H9 (cell line): ENCODE results near the gene B4GAT1. TPM values are rescaled to one million over a fixed set of nuclear protein-coding genes. Genes with fewer than 3 reads are reported as not detected.

Experiments
- DNase-seq: peaks from one replicate; pipeline ENCODE4 v3.0.0-alpha.2; 2017
- H2AFZ ChIP-seq: one replicate; pipeline ENCODE4 v1.6.1; 2013; ENCODE audit warnings: mild to moderate bottlenecking, low read length, control low read depth, moderate library complexity
- H2AK5ac ChIP-seq: 2 replicates; pipeline ENCODE4 v1.6.1; 2013; ENCODE audit warnings: low read length, control low read depth, mixed read lengths; ENCODE audit not compliant: insufficient read length
- H2BK120ac ChIP-seq: one replicate; pipeline ENCODE4 v1.6.1; 2013; ENCODE audit warnings: low read depth, mild to moderate bottlenecking, low read length, control low read depth, inconsistent platforms; ENCODE audit not compliant: poor library complexity, severe bottlenecking
- H2BK12ac ChIP-seq: 2 replicates; pipeline ENCODE4 v1.6.1; 2013; ENCODE audit warnings: low read length, control low read depth, mixed read lengths, low read depth; ENCODE audit not compliant: insufficient read length
- H2BK15ac ChIP-seq: 2 replicates; pipeline ENCODE4 v1.6.1; 2013; ENCODE audit warnings: low read depth, low read length, control low read depth
- H2BK20ac ChIP-seq: one replicate; pipeline ENCODE4 v1.6.1; 2013; ENCODE audit warnings: low read depth, mild to moderate bottlenecking, low read length, control low read depth, inconsistent platforms; ENCODE audit not compliant: poor library complexity, severe bottlenecking
- H2BK5ac ChIP-seq: 2 replicates; pipeline ENCODE4 v1.6.1; 2013; ENCODE audit warnings: low read length, control low read depth, mixed read lengths; ENCODE audit not compliant: insufficient read length
- H3K14ac ChIP-seq: 2 replicates; pipeline ENCODE4 v1.6.1; 2013; ENCODE audit warnings: low read length, control low read depth; ENCODE audit not compliant: insufficient read depth
- H3K18ac ChIP-seq: 2 replicates; pipeline ENCODE4 v1.6.1; 2013; ENCODE audit warnings: low read depth, mild to moderate bottlenecking, mixed read lengths, low read length, control low read depth; ENCODE audit not compliant: insufficient read length
- H3K23ac ChIP-seq: 2 replicates; pipeline ENCODE4 v1.6.1; 2013; ENCODE audit warnings: low read length, control low read depth, mixed read lengths, low read depth; ENCODE audit not compliant: insufficient read length
- H3K23me2 ChIP-seq: 2 replicates; pipeline ENCODE4 v1.6.1; 2013; ENCODE audit warnings: low read depth, mild to moderate bottlenecking, mixed read lengths, low read length, control low read depth; ENCODE audit not compliant: insufficient read length, poor library complexity, severe bottlenecking
- H3K27ac ChIP-seq: 2 replicates; pipeline ENCODE4 v1.5.1; 2013; ENCODE audit warnings: low read length, control low read depth, mixed read lengths, low read depth; ENCODE audit not compliant: insufficient read length
- H3K27me3 ChIP-seq: 2 replicates; pipeline ENCODE4 v1.6.1; 2013; ENCODE audit warnings: low read length, control low read depth, inconsistent platforms; ENCODE audit not compliant: insufficient read depth
- H3K4ac ChIP-seq: 2 replicates; pipeline ENCODE4 v1.6.1; 2013; ENCODE audit warnings: low read depth, mild to moderate bottlenecking, control low read depth, inconsistent platforms, low read length, moderate library complexity
- H3K4me1 ChIP-seq: 2 replicates; pipeline ENCODE4 v1.6.1; 2013; ENCODE audit warnings: low read length, control low read depth, inconsistent platforms; ENCODE audit not compliant: insufficient read depth
- H3K4me2 ChIP-seq: 2 replicates; pipeline ENCODE4 v1.6.1; 2013; ENCODE audit warnings: low read length, control low read depth, mixed read lengths; ENCODE audit not compliant: insufficient read length, insufficient read depth
- H3K56ac ChIP-seq: 2 replicates; pipeline ENCODE4 v1.6.1; 2013; ENCODE audit warnings: low read depth, mild to moderate bottlenecking, mixed read lengths, low read length, control low read depth; ENCODE audit not compliant: insufficient read length
- H3K79me1 ChIP-seq: 2 replicates; pipeline ENCODE4 v1.6.1; 2013; ENCODE audit warnings: low read depth, mild to moderate bottlenecking, moderate library complexity, low read length, control low read depth, inconsistent platforms; ENCODE audit not compliant: insufficient read depth, poor library complexity, severe bottlenecking
- H3K79me2 ChIP-seq: 2 replicates; pipeline ENCODE4 v1.6.1; 2013; ENCODE audit warnings: low read length, control low read depth, inconsistent platforms; ENCODE audit not compliant: insufficient read depth
- H3K9ac ChIP-seq: 2 replicates; pipeline ENCODE4 v1.6.1; 2013; ENCODE audit warnings: low read length, control low read depth, mixed read lengths; ENCODE audit not compliant: insufficient read length; ENCODE audit errors: extremely low read depth
- H3K9me3 ChIP-seq: one replicate; pipeline ENCODE4 v1.6.1; 2013; ENCODE audit warnings: low read depth, low read length, inconsistent platforms; ENCODE audit not compliant: control insufficient read depth
- H3T11ph ChIP-seq: one replicate; pipeline ENCODE4 v1.6.1; 2013; ENCODE audit warnings: mild to moderate bottlenecking, low read length, control low read depth, inconsistent platforms
- H4K20me1 ChIP-seq: one replicate; pipeline ENCODE4 v1.6.1; 2013; ENCODE audit not compliant: control insufficient read depth, insufficient read length, insufficient read depth
- H4K5ac ChIP-seq: 2 replicates; pipeline ENCODE4 v1.6.1; 2013; ENCODE audit warnings: low read depth, mild to moderate bottlenecking, mixed read lengths, low read length, control low read depth; ENCODE audit not compliant: insufficient read length
- H4K8ac ChIP-seq: replicated peaks from 2 replicates; pipeline ENCODE4 v1.6.1; 2013; ENCODE audit warnings: low read length, control low read depth, mixed read lengths, low read depth; ENCODE audit not compliant: insufficient read length
- H4K91ac ChIP-seq: 2 replicates; pipeline ENCODE4 v1.6.1; 2013; ENCODE audit warnings: low read depth, mild to moderate bottlenecking, moderate library complexity, mixed read lengths, low read length, control low read depth; ENCODE audit not compliant: insufficient read length
- H3K27ac Mint-ChIP-seq, 3 experiments: 2 replicates in 2 of 3; 3 replicates in 1 of 3; pipeline ENCODE4 v1.8.0; 2020 to 2021; ENCODE audit warnings: mixed read lengths in 3 of 3, mild to moderate bottlenecking in 1 of 3, moderate library complexity in 1 of 3
- H3K27me3 Mint-ChIP-seq: 2 replicates; pipeline ENCODE4 v1.8.0; 2021; ENCODE audit warnings: low read depth, mild to moderate bottlenecking, moderate library complexity, mixed read lengths
- H3K36me3 Mint-ChIP-seq, 3 experiments: 2 replicates in 2 of 3; 3 replicates in 1 of 3; pipeline ENCODE4 v1.8.0; 2020 to 2021; ENCODE audit warnings: low read depth in 3 of 3, mixed read lengths in 3 of 3; ENCODE audit not compliant: insufficient read depth in 1 of 3
- H3K4me1 Mint-ChIP-seq, 2 experiments: 2 replicates each; pipeline ENCODE4 v1.8.0; 2020; ENCODE audit warnings: mixed read lengths in 2 of 2
- H3K4me3 Mint-ChIP-seq, 2 experiments: 2 replicates in 1 of 2; 3 replicates in 1 of 2; pipeline ENCODE4 v1.8.0; 2020 to 2021; ENCODE audit warnings: mild to moderate bottlenecking in 2 of 2, mixed read lengths in 2 of 2, moderate library complexity in 1 of 2
- H3K9me3 Mint-ChIP-seq, 2 experiments: 2 replicates in 1 of 2; 3 replicates in 1 of 2; pipeline ENCODE4 v1.8.0; 2020; ENCODE audit warnings: mild to moderate bottlenecking in 2 of 2, mixed read lengths in 2 of 2, moderate library complexity in 1 of 2
- CTCF ChIP-seq: fragments of 200-600 bp; sonication (generic); conservative IDR thresholded peaks from 3 replicates; pipeline ENCODE4 v1.8.0; 2021; ENCODE audit warnings: antibody characterized with exemption, mild to moderate bottlenecking
- WGBS: extraction: QIAGEN DNeasy Blood & Tissue Kit; methylation state at CpG from one replicate; pipeline ENCODE4 v1.1.7; 2013; ENCODE audit warnings: missing lambda C conversion rate, low lambda C conversion rate, mixed read lengths; ENCODE audit not compliant: insufficient read length; ENCODE audit errors: extremely low coverage; 5-methylcytosine and 5-hydroxymethylcytosine counted together
- total RNA-seq: library from RNA; stranded (reverse); gene quantifications from 2 replicates; pipeline ENCODE4 v1.2.1, GENCODE V29; 2021

The B4GAT1 gene
- total RNA-seq, 1 experiment from 2014 or later: 24.3 TPM

- no peaks in the 10 kb centered on the region for H3K9me3 ChIP-seq
- no peaks in the 10 kb centered on the region; a peak in 1 of 5 replicates for H3K9me3 Mint-ChIP-seq
- no peaks in the 10 kb centered on the region for H4K20me1 ChIP-seq
- no peak overlapping the region for H3T11ph ChIP-seq
- H3K27ac Mint-ChIP-seq: no peak overlapping the region
- H3K4ac ChIP-seq: no peak overlapping the region
- H2BK5ac ChIP-seq: no peak overlapping the region
- H2BK12ac ChIP-seq: no peak overlapping the region
- no peak overlapping the region for H3K14ac ChIP-seq
- H3K4me1 ChIP-seq: no peaks in the 10 kb centered on the region
- H3K79me1 ChIP-seq: no peaks in the 10 kb centered on the region
- H3K79me2 ChIP-seq: no peaks in the 10 kb centered on the region
- H2AFZ ChIP-seq: no peak overlapping the region
- no peak overlapping the region for H3K4me3 Mint-ChIP-seq
- H2BK15ac ChIP-seq: no peak overlapping the region
- H3K4me2 ChIP-seq: no peak overlapping the region
- WGBS: no CpG with 5 or more reads among the region's 8 CpGs
- no peak overlapping the region for H2AK5ac ChIP-seq
- no peak overlapping the region for H3K27ac ChIP-seq
- DNase-seq: no peak
- H2BK120ac ChIP-seq: no peak overlapping the region
- TF ChIP-seq CTCF: no peak
- no peak overlapping the region for H4K5ac ChIP-seq
- no peak overlapping the region for H4K8ac ChIP-seq
- H3K27me3 ChIP-seq: no peaks in the 10 kb centered on the region
- H2BK20ac ChIP-seq: no peak overlapping the region
- peaks cover 12% of the 10 kb centered on the region for H3K23me2 ChIP-seq
- H4K91ac ChIP-seq: no peak overlapping the region
- H3K27me3 Mint-ChIP-seq: peaks cover 21% of the 10 kb centered on the region
- H3K18ac ChIP-seq: no peak overlapping the region
- H3K4me1 Mint-ChIP-seq: peaks cover 10 to 19% of the 10 kb centered on the region in 2 experiments
- no peaks in the 10 kb centered on the region; a peak in 1 of 7 replicates for H3K36me3 Mint-ChIP-seq
- no peak overlapping the region for H3K9ac ChIP-seq
- no peak overlapping the region for H3K56ac ChIP-seq
- H3K23ac ChIP-seq: no peak overlapping the region
These were observed 37.1 kb downstream of the B4GAT1 start for GRCh38 chr11:66310324-66310723.
